CD14-positive monocyte (primary cell): Measurements from ENCODE around the gene MEOX1. TPM values are rescaled to one million over a fixed set of nuclear protein-coding genes. Genes with fewer than 3 reads are reported as not detected.

Experiments used
- DNase-seq, 3 donors: peaks; one replicate each; pipeline ENCODE4 v3.0.0-alpha.2; 2011 to 2022
- H2AFZ ChIP-seq: 2 replicates; pipeline ENCODE4 v1.6.0; 2012; ENCODE audit warnings: mild to moderate bottlenecking, low read depth, low read length, inconsistent platforms; ENCODE audit not compliant: insufficient read depth, poor library complexity, severe bottlenecking
- H3K27ac ChIP-seq, 2 donors: 1 replicate in 1 of 2; 2 replicates in 1 of 2; pipeline ENCODE4 v1.5.1; 2012 to 2013; ENCODE audit warnings: low read length in 2 of 2, control low read depth in 1 of 2, inconsistent platforms in 1 of 2, low read depth in 1 of 2, mild to moderate bottlenecking in 1 of 2
- H3K27me3 ChIP-seq, 2 donors: one replicate each; pipeline versions ENCODE4 v1.6.0 to v1.6.1; 2011 to 2013; ENCODE audit warnings: low read length in 2 of 2; ENCODE audit not compliant: control insufficient read depth in 2 of 2, insufficient read depth in 2 of 2
- H3K36me3 ChIP-seq, 2 donors: replicated peaks in 1 of 2; 1 replicate in 1 of 2; 2 replicates in 1 of 2; pipeline versions ENCODE4 v1.5.1 to v1.6.1; 2012 to 2013; ENCODE audit warnings: low read length in 2 of 2, control low read depth in 1 of 2, inconsistent platforms in 1 of 2, mild to moderate bottlenecking in 1 of 2; ENCODE audit not compliant: insufficient read depth in 2 of 2, control insufficient read depth in 1 of 2
- H3K4me1 ChIP-seq, 2 donors: 1 replicate in 1 of 2; 2 replicates in 1 of 2; pipeline versions ENCODE4 v1.5.1 to v1.6.1; 2012 to 2013; ENCODE audit warnings: low read length in 2 of 2, control low read depth in 1 of 2, inconsistent platforms in 1 of 2, mild to moderate bottlenecking in 1 of 2, moderate library complexity in 1 of 2; ENCODE audit not compliant: insufficient read depth in 2 of 2, control insufficient read depth in 1 of 2
- H3K4me2 ChIP-seq: replicated peaks from 2 replicates; pipeline ENCODE3; 2012; ENCODE audit warnings: low read length, moderate library complexity, mild to moderate bottlenecking; ENCODE audit not compliant: poor library complexity, severe bottlenecking; ENCODE audit errors: extremely low read depth
- H3K4me3 ChIP-seq, 3 experiments: fragments of 200-600 bp in 1 of 3; sonication (generic) in 1 of 3; replicated peaks in 1 of 3; 1 replicate in 2 of 3; 2 replicates in 1 of 3; pipeline ENCODE4 v1.5.1; 2011 to 2013; ENCODE audit warnings: low read length in 3 of 3, mild to moderate bottlenecking in 3 of 3, control low read depth in 2 of 3, low read depth in 2 of 3, inconsistent platforms in 1 of 3, moderate library complexity in 1 of 3
- H3K79me2 ChIP-seq: 2 replicates; pipeline ENCODE4 v1.6.0; 2012; ENCODE audit warnings: mild to moderate bottlenecking, control low read depth, inconsistent platforms, low read length, moderate library complexity; ENCODE audit not compliant: insufficient read depth
- H3K9ac ChIP-seq: 2 replicates; pipeline ENCODE4 v1.6.0; 2017; ENCODE audit warnings: low read length, mild to moderate bottlenecking; ENCODE audit not compliant: insufficient read depth, poor library complexity, severe bottlenecking
- H3K9me3 ChIP-seq, 2 donors: replicated peaks in 1 of 2; 1 replicate in 1 of 2; 2 replicates in 1 of 2; pipeline versions ENCODE4 v1.5.1 to v1.6.1; 2012 to 2013; ENCODE audit warnings: low read length in 2 of 2, control low read depth in 1 of 2; ENCODE audit not compliant: control insufficient read depth in 1 of 2, insufficient read depth in 1 of 2
- H4K20me1 ChIP-seq: 2 replicates; pipeline ENCODE4 v1.6.0; 2012; ENCODE audit warnings: mild to moderate bottlenecking, low read length, control low read depth, moderate library complexity; ENCODE audit not compliant: insufficient read depth
- H3K27ac Mint-ChIP-seq, 7 donors: one replicate each; pipeline ENCODE4 v1.8.0; 2020; ENCODE audit warnings: mild to moderate bottlenecking in 7 of 7, mixed read lengths in 7 of 7, moderate library complexity in 6 of 7, inconsistent platforms in 2 of 7
- H3K27me3 Mint-ChIP-seq, 3 donors: one replicate each; pipeline ENCODE4 v1.8.0; 2021 to 2022; ENCODE audit warnings: low read depth in 3 of 3, mild to moderate bottlenecking in 3 of 3, mixed read lengths in 3 of 3, moderate library complexity in 3 of 3, inconsistent platforms in 1 of 3
- H3K36me3 Mint-ChIP-seq, 2 donors: one replicate each; pipeline ENCODE4 v1.8.0; 2020; ENCODE audit warnings: mixed read lengths in 2 of 2, inconsistent platforms in 1 of 2, mild to moderate bottlenecking in 1 of 2
- H3K4me1 Mint-ChIP-seq: one replicate; pipeline ENCODE4 v1.8.0; 2020; ENCODE audit warnings: mild to moderate bottlenecking, mixed read lengths
- H3K4me3 Mint-ChIP-seq, 2 donors: one replicate each; pipeline ENCODE4 v1.8.0; 2020; ENCODE audit warnings: mild to moderate bottlenecking in 2 of 2, mixed read lengths in 2 of 2, moderate library complexity in 1 of 2
- H3K9me3 Mint-ChIP-seq, 7 donors: one replicate each; pipeline ENCODE4 v1.8.0; 2020 to 2022; ENCODE audit warnings: mixed read lengths in 7 of 7, mild to moderate bottlenecking in 6 of 7, moderate library complexity in 6 of 7, inconsistent platforms in 2 of 7
- WGBS: methylation state at CpG from one replicate; pipeline ENCODE4 v1.1.5; 2013; ENCODE audit warnings: missing lambda C conversion rate; ENCODE audit not compliant: insufficient coverage; 5-methylcytosine and 5-hydroxymethylcytosine counted together
- intact Hi-C, 2 donors: fragments of 100-400 bp; cut with micrococcal nuclease; formaldehyde crosslinking; loops; one replicate each; pipeline versions ENCODE4 v1.15.0 to v1.15.1; 2023
- polyA plus RNA-seq, 3 donors: library from polyadenylated mRNA; depleted of rRNA in 1 of 3; unstranded in 2 of 3; stranded (reverse) in 1 of 3; fragments of 300-500 nt in 2 of 3; fragments of >200 nt in 1 of 3; fragmentation: Illumina TruSeq in 2 of 3; gene quantifications; 1 replicate in 2 of 3; 2 replicates in 1 of 3; pipeline ENCODE4 v1.2.3, GENCODE V29; 2012 to 2021
- TF ChIP-seq, protein P1 (sequence below): fragments of 200-600 bp; IDR thresholded peaks from one replicate; pipeline ENCODE4 v1.8.0; 2022; ENCODE audit warnings: antibody characterized with exemption, mild to moderate bottlenecking

Gene MEOX1
- polyA plus RNA-seq, 3 donors, result 0.06 TPM; not detected in 2

- DNase-seq, result no peak
- intact Hi-C loops, result no loop called here
- 90% methylated on average over 1 of the region's 4 CpGs for WGBS
Observed at GRCh38 chr17:43663383-43663782, 1.7 kb upstream of the MEOX1 start.

DNA sequence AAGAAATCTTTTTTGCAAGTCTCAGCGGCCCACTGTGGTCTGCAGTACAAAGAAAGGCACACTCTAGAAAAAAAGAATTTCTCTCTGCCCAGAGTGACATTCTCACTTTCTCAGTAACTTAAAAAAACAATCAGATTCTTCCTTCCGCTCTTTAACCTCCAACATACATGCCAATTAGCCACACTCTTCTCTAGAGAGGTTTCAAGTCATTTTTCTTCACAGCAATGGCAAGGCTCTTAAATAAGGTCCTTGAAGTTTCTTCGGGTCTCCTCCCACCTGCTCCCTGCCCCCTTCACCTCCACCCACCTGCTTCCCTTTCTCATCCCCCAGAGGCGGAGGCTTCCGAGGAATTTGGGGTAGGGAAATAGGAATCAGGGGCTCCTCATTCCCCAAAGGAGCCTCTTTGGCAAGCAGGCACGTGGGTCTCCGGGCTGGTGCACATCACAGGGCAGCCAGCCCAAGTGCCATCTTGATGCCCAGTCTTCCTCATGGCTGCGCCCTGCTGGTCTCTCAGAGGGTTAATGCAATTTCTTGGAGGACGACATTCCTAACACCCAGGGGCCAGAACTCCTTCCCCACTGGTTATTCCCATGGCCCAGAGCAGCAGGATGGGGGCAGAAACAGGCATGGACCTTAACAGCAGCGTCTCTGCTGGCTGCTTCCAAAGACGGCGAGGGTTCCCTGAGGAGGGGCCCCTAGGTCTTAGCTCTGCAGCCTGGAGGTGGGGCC, 855 bp upstream of the MEOX1 start:
- Mint-ChIP-seq H3K36me3 (no peaks in the 10 kb centered on the region), H3K4me3 (peak overlapping the region in 1 of 2 donors; percentile 20), H3K27ac (peak overlapping the region in 1 of 7 donors; percentile 50), H3K27me3 (peaks cover 8 to 19% (median 11%) of the 10 kb centered on the region in 3 donors), H3K9me3 (no peaks in the 10 kb centered on the region), H3K4me1 (peaks cover 9% of the 10 kb centered on the region)
- DNase-seq, result no peak
- Histone ChIP-seq H4K20me1 (no peaks in the 10 kb centered on the region), H3K27ac (no peak overlapping the region), H3K4me2 (no peak overlapping the region), H3K36me3 (no peaks in the 10 kb centered on the region), H3K9me3 (no peaks in the 10 kb centered on the region), H2AFZ (no peak overlapping the region), H3K4me1 (peaks cover 2 to 4% of the 10 kb centered on the region in 2 donors), H3K79me2 (no peaks in the 10 kb centered on the region), H3K9ac (no peak overlapping the region), H3K4me3 (no peak overlapping the region), H3K27me3 (peaks cover 0 to 2% of the 10 kb centered on the region in 2 donors)
- intact Hi-C loops, result no loop called here
- WGBS, result 94% methylated on average over 5 of the region's 12 CpGs
- TF ChIP-seq, protein P1, sequence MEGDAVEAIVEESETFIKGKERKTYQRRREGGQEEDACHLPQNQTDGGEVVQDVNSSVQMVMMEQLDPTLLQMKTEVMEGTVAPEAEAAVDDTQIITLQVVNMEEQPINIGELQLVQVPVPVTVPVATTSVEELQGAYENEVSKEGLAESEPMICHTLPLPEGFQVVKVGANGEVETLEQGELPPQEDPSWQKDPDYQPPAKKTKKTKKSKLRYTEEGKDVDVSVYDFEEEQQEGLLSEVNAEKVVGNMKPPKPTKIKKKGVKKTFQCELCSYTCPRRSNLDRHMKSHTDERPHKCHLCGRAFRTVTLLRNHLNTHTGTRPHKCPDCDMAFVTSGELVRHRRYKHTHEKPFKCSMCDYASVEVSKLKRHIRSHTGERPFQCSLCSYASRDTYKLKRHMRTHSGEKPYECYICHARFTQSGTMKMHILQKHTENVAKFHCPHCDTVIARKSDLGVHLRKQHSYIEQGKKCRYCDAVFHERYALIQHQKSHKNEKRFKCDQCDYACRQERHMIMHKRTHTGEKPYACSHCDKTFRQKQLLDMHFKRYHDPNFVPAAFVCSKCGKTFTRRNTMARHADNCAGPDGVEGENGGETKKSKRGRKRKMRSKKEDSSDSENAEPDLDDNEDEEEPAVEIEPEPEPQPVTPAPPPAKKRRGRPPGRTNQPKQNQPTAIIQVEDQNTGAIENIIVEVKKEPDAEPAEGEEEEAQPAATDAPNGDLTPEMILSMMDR, result no peak

More at GRCh38 chr17:43663383-43663782, 1.7 kb upstream of the MEOX1 start:
- Histone ChIP-seq H3K4me2 (no peak overlapping the region), H3K9me3 (no peaks in the 10 kb centered on the region), H3K27me3 (peaks cover 0 to 2% of the 10 kb centered on the region in 2 donors), H3K9ac (no peak overlapping the region), H3K4me3 (no peak overlapping the region), H3K27ac (no peak overlapping the region), H4K20me1 (no peaks in the 10 kb centered on the region), H3K4me1 (no peaks in the 10 kb centered on the region), H2AFZ (no peak overlapping the region), H3K79me2 (no peaks in the 10 kb centered on the region), H3K36me3 (no peaks in the 10 kb centered on the region)
- peaks cover 4% of the 10 kb centered on the region for H3K4me1 Mint-ChIP-seq
- H3K27me3 Mint-ChIP-seq, result peaks cover 6 to 20% (median 11%) of the 10 kb centered on the region in 3 donors
- H3K27ac Mint-ChIP-seq, result no peak overlapping the region
- H3K9me3 Mint-ChIP-seq, result no peaks in the 10 kb centered on the region
- no peaks in the 10 kb centered on the region for H3K36me3 Mint-ChIP-seq
- H3K4me3 Mint-ChIP-seq, result no peak overlapping the region
- TF ChIP-seq, protein P1, result no peak
